Peyer's patch (tissue), 4 donors: Measurements from ENCODE around the gene PRSS38.

Experiments
- POLR2A ChIP-seq, 2 donors: fragments of 450-650 bp; IDR thresholded peaks; one replicate each; pipeline ENCODE4 v1.5.1; 2017; ENCODE audit warnings: antibody characterized with exemption in 2 of 2, mild to moderate bottlenecking in 2 of 2, moderate library complexity in 2 of 2
- TF ChIP-seq, protein P1 (sequence below), 6 experiments: fragments of 450-650 bp in 4 of 6; fragments of 200-600 bp in 2 of 6; sonication (generic) in 1 of 6; IDR thresholded peaks; one replicate each; pipeline ENCODE4 v1.5.1; 2017 to 2019; ENCODE audit warnings: antibody characterized with exemption in 6 of 6, mild to moderate bottlenecking in 3 of 6, moderate library complexity in 1 of 6

DNA sequence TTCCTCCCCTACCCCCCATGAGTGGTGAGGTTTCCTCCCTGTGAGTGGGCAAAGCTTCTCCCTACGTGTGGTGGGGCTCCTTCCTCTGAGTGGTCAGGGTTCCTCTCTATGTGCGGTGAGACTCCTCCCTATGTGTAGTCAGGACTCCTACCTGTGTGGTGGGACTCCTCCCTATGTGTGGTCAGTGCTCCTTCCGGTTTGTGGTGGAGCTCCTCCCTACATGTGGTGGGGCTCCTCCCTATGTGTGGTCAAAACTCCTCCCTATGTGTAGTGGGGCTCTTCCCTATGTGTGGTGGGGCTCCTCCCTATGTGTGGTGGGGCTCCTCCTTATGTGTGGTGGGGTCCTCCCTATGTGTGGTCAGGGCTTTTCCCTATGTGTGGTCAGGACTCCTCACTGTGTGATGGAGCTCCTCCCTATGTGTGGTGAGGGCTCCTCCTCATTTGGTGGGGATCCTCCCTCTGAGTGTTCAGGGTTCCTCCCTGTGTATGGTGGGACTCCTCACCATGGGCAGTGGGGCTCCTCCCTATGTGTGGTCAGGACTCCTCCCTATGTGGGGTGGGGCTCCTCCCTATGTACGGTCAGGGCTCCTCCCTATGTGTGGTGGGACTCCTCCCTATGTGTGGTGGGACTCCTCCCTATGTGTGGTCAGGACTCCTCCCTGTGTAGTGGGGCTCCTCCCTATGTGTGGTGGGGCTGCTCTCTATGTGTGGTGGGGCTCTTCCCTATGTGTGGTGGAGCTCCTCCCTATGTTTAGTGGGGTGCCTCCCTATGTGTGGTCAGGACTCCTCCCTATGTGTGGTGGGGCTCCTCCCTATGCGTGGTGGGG is 29.1 kb downstream of the PRSS38 start:
- no peak for TF ChIP-seq POLR2A (IDR thresholded peaks at IDR 0.05)
- TF ChIP-seq, protein P1, sequence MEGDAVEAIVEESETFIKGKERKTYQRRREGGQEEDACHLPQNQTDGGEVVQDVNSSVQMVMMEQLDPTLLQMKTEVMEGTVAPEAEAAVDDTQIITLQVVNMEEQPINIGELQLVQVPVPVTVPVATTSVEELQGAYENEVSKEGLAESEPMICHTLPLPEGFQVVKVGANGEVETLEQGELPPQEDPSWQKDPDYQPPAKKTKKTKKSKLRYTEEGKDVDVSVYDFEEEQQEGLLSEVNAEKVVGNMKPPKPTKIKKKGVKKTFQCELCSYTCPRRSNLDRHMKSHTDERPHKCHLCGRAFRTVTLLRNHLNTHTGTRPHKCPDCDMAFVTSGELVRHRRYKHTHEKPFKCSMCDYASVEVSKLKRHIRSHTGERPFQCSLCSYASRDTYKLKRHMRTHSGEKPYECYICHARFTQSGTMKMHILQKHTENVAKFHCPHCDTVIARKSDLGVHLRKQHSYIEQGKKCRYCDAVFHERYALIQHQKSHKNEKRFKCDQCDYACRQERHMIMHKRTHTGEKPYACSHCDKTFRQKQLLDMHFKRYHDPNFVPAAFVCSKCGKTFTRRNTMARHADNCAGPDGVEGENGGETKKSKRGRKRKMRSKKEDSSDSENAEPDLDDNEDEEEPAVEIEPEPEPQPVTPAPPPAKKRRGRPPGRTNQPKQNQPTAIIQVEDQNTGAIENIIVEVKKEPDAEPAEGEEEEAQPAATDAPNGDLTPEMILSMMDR (IDR thresholded peaks at IDR 0.05), result no peak
